ENCODE measurements around the gene SPO11.

SPO11 gene, protein sequence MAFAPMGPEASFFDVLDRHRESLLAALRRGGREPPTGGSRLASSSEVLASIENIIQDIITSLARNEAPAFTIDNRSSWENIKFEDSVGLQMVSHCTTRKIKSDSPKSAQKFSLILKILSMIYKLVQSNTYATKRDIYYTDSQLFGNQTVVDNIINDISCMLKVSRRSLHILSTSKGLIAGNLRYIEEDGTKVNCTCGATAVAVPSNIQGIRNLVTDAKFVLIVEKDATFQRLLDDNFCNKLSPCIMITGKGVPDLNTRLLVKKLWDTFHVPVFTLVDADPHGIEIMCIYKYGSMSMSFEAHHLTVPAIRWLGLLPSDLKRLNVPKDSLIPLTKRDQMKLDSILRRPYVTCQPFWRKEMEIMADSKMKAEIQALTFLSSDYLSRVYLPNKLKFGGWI

GRCh38 chr20:57329608-57330221, at the start of gene SPO11:
SPO11 (plus strand) TSS chr20:57329803; CDS start chr20:57329868, 65 bp downstream.
- no peak for DNase-seq

GRCh38 chr20:57280221-57280620, 49.4 kb upstream of the SPO11 start:
- no peak for DNase-seq

DNA sequence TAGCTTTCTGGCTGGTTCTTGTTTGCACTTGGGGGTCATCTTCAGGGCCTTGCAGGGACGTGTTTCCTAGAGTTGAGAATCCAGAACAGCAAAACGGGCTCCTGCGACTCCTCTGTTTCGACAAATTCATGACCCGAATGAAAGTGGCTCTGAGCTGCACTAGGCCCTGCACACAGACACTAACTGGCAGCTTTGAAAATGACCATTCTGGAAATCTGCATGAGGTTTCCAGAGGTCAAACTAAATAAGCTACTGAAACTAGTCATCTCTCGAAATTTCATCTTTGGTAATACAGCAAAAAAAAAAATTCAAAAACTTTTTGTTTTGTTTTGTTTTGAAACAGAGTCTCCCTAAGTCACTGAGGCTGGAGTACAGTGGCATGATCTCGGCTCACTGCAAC, 47.7 kb upstream of the SPO11 start:
- DNase-seq = no peak

DNA sequence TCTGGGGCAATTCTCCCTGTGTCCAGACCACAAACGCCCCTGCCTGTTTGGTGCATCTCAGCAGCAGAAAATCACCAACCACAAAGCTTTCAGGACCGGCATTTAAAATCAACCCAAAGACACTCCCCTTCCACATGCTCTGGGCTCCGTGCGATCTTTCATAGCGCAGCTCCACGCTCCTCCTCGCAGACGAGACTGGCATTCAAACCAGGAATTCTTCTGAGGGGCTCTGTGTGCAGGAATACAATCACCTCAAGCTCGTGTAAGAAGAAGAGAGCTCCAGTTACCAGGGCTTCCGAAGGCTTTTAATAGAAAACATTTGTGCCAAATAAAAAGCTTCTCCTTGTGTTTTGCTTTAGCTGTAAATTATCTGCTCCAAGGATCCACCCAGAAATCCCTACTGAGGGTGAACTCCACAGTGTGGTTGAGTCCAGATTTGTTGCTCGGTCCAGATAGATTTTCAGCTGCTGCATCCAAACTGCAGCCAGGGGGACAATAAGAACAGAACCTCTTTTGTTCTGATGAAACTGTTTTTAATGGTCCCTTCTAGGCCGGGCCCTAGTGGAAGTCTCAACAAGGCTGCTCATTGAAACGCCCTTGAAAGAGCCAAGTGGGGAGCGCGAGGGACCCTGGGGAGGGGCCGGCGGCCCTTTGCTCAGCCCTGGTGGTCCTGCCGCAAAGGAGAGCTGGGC, 46.8 kb upstream of the SPO11 start:
- DNase-seq = no peak

DNA sequence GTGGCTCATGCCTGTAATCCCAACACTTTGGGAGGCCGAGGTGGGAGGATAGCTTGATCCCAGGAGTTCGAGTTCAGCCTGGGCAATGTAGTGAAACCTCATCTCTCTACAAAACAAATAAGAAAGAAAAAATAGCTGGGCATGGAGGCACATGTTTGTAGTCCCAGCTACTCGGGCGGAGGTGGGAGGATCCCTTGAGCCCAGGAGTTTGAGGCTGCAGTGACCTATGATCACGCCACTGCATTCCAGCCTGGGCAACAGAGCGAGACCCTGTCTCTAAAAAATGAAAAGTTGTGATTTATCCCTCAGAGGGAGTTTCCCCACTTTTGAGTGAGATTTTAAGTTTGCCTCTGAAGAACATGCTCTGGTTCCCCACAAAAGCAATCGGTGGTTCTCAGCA, 45.7 kb upstream of the SPO11 start:
- DNase-seq = no peak

DNA sequence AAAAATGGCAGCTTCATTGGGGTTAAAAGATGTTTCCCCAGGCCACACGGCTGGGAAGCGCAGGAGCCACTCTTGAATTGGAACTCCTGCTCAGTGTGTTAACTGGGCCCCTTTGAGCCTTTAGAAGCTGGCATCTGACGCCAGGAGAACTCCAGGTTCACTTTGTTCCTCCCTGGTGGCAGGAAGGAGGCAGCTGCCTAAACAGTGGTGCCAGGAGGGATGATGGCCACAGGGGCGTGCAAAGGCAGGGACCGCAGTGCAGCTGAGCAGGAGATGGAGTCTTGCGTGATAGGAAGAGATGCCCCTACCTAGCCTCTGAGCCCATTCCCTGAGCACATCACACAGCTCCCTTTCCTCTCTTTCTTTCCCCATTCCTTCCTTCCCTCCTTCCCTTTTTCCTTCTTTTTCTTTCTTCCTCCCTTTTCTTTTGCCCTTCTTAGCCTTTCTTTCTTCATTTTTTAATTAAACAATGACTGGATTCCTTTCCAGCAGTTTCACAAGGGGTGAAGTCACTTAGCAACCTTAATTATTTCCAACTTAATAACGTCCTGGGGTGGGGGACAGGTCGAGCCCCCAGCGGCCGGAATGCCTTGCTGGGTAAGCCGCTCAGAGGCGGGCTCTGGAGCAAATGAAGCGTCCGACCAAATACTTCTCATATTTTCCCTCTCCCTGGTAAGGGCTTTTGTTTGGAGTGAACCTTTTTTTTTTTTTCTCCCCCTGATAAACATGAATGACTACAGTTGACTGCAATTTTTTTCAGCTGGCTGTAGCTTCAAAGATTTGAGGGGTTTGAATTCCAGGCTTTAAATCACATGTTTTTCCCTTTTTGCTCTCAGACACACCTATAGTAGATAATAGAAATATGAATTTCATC, 42.4 kb upstream of the SPO11 start:
- no peak for DNase-seq

- DNase-seq = no peak
Observed at GRCh38 chr20:57287901-57288300, 41.7 kb upstream of the SPO11 start.

GRCh38 chr20:57288651-57289277, 40.8 kb upstream of the SPO11 start:
- DNase-seq = no peak

GRCh38 chr20:57289391-57290177, 40.0 kb upstream of the SPO11 start:
- no peak for DNase-seq

DNA sequence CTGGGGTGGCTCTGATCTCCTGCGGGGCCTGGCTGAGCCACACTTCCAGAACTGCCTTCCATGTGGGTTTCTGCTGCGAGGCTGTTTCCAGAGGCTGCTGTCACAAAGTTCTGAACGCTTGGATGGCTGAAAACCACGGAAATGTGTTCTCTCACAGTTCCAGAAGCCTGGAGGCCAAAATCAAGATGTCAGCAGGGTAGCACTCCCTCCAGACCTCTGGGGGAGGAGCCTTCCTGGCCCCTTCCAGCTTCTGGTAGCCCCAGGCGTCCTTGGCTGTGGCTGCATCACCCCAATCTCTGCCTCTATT, 39.5 kb upstream of the SPO11 start:
- DNase-seq = no peak

- no peak for DNase-seq
Observed at GRCh38 chr20:57291003-57291402, 38.6 kb upstream of the SPO11 start.

GRCh38 chr20:57291694-57292093, 37.9 kb upstream of the SPO11 start:
- no peak for DNase-seq

DNA sequence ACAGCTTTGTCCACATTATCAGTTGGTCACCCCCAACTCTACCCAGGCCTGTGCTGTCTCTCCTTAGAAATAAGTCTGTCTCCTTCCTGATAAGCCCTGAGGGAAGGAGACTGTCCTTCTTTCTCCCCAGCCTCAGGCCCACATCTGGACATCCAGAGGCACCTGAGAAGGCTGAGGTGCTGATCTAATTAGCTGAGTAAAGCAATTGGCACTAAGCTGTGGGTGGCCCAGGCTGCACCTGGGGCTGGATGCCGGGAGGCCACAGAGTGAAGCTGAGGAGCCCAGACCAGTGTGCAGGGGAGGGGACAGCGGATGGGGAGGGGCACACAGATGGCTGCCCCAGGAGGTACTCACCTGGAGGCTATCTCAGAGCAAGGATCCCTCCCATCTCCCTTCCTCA, 37.0 kb upstream of the SPO11 start:
- DNase-seq = no peak

DNA sequence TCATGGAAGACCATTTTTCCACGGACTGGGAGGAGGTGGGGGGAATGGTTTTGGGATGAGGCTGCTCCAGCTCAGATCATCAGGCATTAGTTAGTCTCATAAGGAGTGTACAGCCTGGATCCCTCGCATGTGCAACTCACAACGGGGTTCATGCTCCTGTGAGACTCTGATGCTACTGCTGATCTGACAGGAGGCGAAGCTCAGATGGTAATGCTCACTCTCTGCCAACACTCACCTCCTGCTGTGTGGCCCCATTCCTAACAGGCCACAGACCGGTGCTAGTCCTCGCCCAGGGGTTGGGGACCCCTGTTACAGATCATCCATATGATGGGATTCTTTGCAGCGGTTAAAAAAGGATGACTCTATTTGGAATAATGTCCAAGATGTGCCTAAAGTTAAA, 35.6 kb upstream of the SPO11 start:
- no peak for DNase-seq

DNA sequence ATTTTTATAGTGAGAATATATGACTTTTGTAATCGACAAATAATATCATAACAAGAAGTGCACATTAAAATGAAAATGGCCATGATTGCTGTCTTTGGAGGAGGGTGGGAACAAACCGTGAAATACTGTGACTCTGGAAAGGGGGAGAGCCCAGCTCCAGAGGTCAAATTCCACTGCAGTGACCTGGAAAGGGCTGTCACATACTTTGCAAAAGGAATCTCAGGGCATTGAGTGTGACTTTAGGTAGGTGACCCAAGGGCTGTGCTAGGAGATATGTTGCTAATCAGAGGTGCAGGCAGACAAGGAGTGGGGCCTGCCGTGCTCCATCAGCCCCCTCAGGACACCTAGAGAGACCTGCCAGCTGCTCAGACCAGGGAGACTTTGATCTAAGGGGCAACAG, 35.1 kb upstream of the SPO11 start:
- DNase-seq = no peak

GRCh38 chr20:57298457-57298856, 31.1 kb upstream of the SPO11 start:
- no peak for DNase-seq

GRCh38 chr20:57301026-57301425, 28.6 kb upstream of the SPO11 start:
- no peak for DNase-seq

DNA sequence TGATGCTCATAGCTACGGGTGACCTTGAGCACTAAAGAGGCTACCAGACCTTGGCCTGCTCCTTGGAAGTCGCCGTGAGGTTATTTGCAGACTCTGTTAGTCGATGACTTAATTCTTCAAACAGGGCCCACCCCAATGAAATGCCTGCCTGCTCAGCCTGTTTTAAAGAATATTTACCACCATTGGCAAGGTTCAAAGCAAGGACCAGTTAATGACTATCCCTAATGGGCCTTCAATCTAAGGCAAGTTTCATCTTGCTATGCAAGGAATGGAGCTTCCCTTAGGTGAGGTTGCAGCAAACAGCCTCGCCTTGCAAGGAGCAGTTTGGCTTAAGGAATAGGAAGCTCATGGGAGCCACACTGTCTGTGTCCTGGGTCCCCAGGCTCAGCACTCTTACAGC, 22.9 kb upstream of the SPO11 start:
- DNase-seq = no peak

DNA sequence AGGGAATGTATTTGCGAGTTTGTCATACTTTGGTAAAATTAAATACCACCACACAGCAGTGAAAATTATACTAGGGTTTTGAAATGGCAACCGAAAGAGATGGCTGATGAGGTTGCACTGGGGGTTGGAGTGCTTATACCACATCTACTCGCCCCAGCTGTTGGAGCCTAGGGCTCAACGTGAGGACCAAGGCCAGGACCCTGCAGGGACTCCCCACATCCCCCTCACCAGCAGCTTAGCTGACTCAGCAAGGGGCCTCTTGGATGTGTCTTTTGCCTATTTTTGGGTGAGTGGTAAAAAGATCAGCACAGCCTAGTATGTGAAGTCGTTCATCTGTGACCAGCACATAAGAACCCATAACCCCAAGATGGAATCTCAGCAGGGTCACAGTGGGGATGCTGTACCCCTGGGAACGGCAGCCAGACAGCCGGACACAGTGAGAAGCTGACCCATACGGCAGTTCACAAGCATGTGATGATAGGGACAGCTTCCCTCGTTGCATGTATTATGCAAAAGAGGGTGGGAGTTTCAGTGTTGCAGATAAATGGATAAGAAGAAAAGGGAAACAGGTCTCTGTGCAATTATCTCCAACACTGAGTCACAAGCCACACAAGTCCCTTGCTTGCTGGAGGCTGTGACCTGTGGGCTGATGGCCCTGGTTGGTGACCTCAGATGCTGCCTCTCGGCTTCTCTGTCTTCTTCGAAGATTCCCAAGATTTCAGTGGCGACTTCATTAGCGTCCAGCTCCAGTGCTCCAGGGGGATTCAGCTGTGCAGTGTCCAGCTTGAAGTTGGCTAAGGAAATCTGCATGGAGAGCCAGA, 20.9 kb upstream of the SPO11 start:
- DNase-seq = no peak

DNA sequence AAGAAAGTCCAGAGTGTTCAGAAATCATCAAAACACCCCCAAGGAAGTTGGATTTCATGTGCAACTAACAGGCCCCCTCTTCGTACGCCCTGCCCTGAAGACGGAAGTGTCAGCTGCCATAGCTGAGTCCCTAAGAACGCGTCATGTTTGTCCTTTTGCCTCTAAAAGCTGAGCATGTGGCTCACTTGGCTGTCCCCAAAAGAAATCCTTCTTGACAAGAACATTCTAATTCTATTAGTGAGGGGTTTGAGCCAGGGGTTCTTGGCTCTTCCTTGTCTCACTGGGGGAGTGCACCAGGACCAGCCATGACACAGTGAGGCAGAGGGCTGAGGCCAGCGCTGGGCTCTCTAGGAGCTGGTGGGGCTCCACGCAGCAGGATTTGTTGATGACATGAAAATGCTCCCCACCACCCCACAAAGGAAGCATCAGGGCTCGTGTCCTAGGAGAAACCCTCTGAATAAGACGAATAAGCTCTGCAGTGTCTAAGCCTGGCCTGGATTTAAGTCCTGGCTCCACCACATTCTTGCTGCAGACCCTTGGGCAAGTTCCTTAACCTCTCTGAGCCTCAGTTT, 20.0 kb upstream of the SPO11 start:
- DNase-seq = no peak
